HG02623 (cell line): ENCODE measurements around the gene CHCHD1.
"Not testable (repeated sequence)": the region's sequence is repeated elsewhere in the genome, so short reads cannot be mapped to it uniquely, and the experiment has no call there.

Source experiments
- ATAC-seq: cut with Tn5 transposase; IDR thresholded peaks from one replicate; pipeline ENCODE4 v1.9.1; 2021; ENCODE audit warnings: moderate library complexity; ENCODE audit not compliant: unreplicated experiment

The CHCHD1 gene

GRCh38 chr10:73781879-73782748 lies at the start of gene CHCHD1:
CHCHD1 (plus strand) TSS chr10:73782048; CDS start chr10:73782076, 28 bp downstream.
- peak; percentile 38 for ATAC-seq

- no peak for ATAC-seq
Measured at GRCh38 chr10:73732426-73732825, 49.4 kb upstream of the CHCHD1 start.

- no peak for ATAC-seq
Measured at GRCh38 chr10:73732931-73733623, 48.8 kb upstream of the CHCHD1 start.

GRCh38 chr10:73734028-73734720 lies 47.7 kb upstream of the CHCHD1 start:
- no peak for ATAC-seq

- ATAC-seq, result no peak
Measured at GRCh38 chr10:73734796-73735305, 47.0 kb upstream of the CHCHD1 start.

GRCh38 chr10:73740501-73741254 lies 41.2 kb upstream of the CHCHD1 start:
- ATAC-seq, result not testable (repeated sequence)

- ATAC-seq, result no peak
Measured at GRCh38 chr10:73742454-73742734, 39.5 kb upstream of the CHCHD1 start.

GRCh38 chr10:73743327-73743904 lies 38.4 kb upstream of the CHCHD1 start:
- ATAC-seq, result no peak

- peak; percentile 86 for ATAC-seq
Measured at GRCh38 chr10:73743905-73744663, 37.8 kb upstream of the CHCHD1 start, which contains the start of gene SEC24C. SEC24C (plus strand) TSS chr10:73744372; CDS start chr10:73746833, 2,461 bp downstream.

- peak; percentile 22 for ATAC-seq
Measured at GRCh38 chr10:73744664-73744975, 37.2 kb upstream of the CHCHD1 start.

- ATAC-seq, result no peak
Measured at GRCh38 chr10:73746721-73747120, 35.1 kb upstream of the CHCHD1 start.

- no peak for ATAC-seq
Measured at GRCh38 chr10:73750819-73751218, 31.0 kb upstream of the CHCHD1 start.

GRCh38 chr10:73756183-73756582 lies 25.7 kb upstream of the CHCHD1 start:
- no peak for ATAC-seq

- no peak for ATAC-seq
Measured at GRCh38 chr10:73758704-73759511, 22.9 kb upstream of the CHCHD1 start.

GRCh38 chr10:73759512-73760115 lies 22.2 kb upstream of the CHCHD1 start:
- no peak for ATAC-seq

GRCh38 chr10:73761781-73762180 lies 20.1 kb upstream of the CHCHD1 start:
- ATAC-seq, result no peak

GRCh38 chr10:73762915-73763314 lies 18.9 kb upstream of the CHCHD1 start:
- ATAC-seq, result no peak

GRCh38 chr10:73763343-73763742 lies 18.5 kb upstream of the CHCHD1 start:
- no peak for ATAC-seq

GRCh38 chr10:73765066-73765465 lies 16.8 kb upstream of the CHCHD1 start:
- no peak for ATAC-seq
